ENCODE results near the gene WAPL. TPM values are rescaled to one million over a fixed set of nuclear protein-coding genes. Genes with fewer than 3 reads are reported as not detected.

The WAPL gene
- total RNA-seq, 2 experiments from 2014 or later, result 34.3 TPM

GRCh38 chr10:86518781-86519180, 2.8 kb downstream of the WAPL start:
- ATAC-seq (ENCODE audit: poor library complexity) (no peak), DNase-seq (no peak)
- H3K27ac ChIP-seq (ENCODE audit: low read depth in 1 of 2, low read length in 2 of 2), result no peak overlapping the region
- H3K4me3 Mint-ChIP-seq, result peak overlapping the region; percentile 73
- H3K36me3 ChIP-seq (ENCODE audit: insufficient read depth, low read length), result peaks cover 35% of the 10 kb centered on the region
- ChIA-PET POLR2A (interaction anchor here (1.2 to 1.4 kb wide), 2 partner anchors 10 to 118 kb away, joined by 3 to 5 read pairs; no protein-coding TSS in a partner anchor), CTCF (interaction anchor here (1.0 to 1.4 kb wide), 2 partner anchors 10 to 23 kb away, joined by 4 to 5 read pairs; no protein-coding TSS in a partner anchor)
- no peaks in the 10 kb centered on the region for H3K9me3 Mint-ChIP-seq
- TF ChIP-seq CTCF (IDR thresholded peaks at IDR 0.05), result no peak
- intact Hi-C loops (cut with DNase I, micrococcal nuclease), result loop anchor here in 1 of 2 experiments (5.0 to 10.0 kb wide), 2 partner anchors 64 to 194 kb away; no protein-coding TSS in a partner anchor
- H3K36me3 Mint-ChIP-seq (ENCODE audit: low read depth), result peaks cover 74% of the 10 kb centered on the region
- peaks cover 44% of the 10 kb centered on the region for H3K4me1 ChIP-seq (ENCODE audit: insufficient read depth, low read length)
- no peaks in the 10 kb centered on the region for H3K27me3 ChIP-seq (ENCODE audit: control insufficient read depth in 1 of 2, insufficient read depth in 2 of 2, low read length in 2 of 2)
- H3K4me3 ChIP-seq (ENCODE audit: low read length), result no peak overlapping the region
- H3K27me3 Mint-ChIP-seq, result no peaks in the 10 kb centered on the region
- peaks cover 85% of the 10 kb centered on the region for H3K4me1 Mint-ChIP-seq (ENCODE audit: low read depth)
- no peaks in the 10 kb centered on the region for H3K9me3 ChIP-seq (ENCODE audit: control insufficient read depth in 1 of 2, insufficient read depth in 1 of 2, low read length in 2 of 2)
- H3K27ac Mint-ChIP-seq, result peak overlapping the region; percentile 76

GRCh38 chr10:86512137-86512536, 9.5 kb downstream of the WAPL start:
- H3K9me3 ChIP-seq (ENCODE audit: control insufficient read depth in 1 of 2, insufficient read depth in 1 of 2, low read length in 2 of 2), result no peaks in the 10 kb centered on the region
- H3K27ac ChIP-seq (ENCODE audit: low read depth in 1 of 2, low read length in 2 of 2), result no peak overlapping the region
- Mint-ChIP-seq H3K27me3 (no peaks in the 10 kb centered on the region), H3K9me3 (no peaks in the 10 kb centered on the region), H3K27ac (peak overlapping the region; percentile 50), H3K4me1 (ENCODE audit: low read depth) (peaks cover 55% of the 10 kb centered on the region), H3K36me3 (ENCODE audit: low read depth) (peaks cover 51% of the 10 kb centered on the region), H3K4me3 (peak overlapping the region; percentile 47)
- intact Hi-C loops (cut with DNase I, micrococcal nuclease), result loop anchor here in 1 of 2 experiments (10.0 kb wide), 1 partner anchor 57 kb away; no protein-coding TSS in a partner anchor
- H3K4me3 ChIP-seq (ENCODE audit: low read length), result no peak overlapping the region
- ATAC-seq (ENCODE audit: poor library complexity) (no peak), DNase-seq (no peak)
- ChIA-PET CTCF (no interaction called here), POLR2A (interaction anchor here (0.7 to 1.0 kb wide), 2 partner anchors 41 to 111 kb away, joined by 3 read pairs; no protein-coding TSS in a partner anchor)
- TF ChIP-seq CTCF (IDR thresholded peaks at IDR 0.05), result no peak
- peaks cover 51% of the 10 kb centered on the region for H3K4me1 ChIP-seq (ENCODE audit: insufficient read depth, low read length)
- no peaks in the 10 kb centered on the region for H3K27me3 ChIP-seq (ENCODE audit: control insufficient read depth in 1 of 2, insufficient read depth in 2 of 2, low read length in 2 of 2)
- peaks cover 54% of the 10 kb centered on the region for H3K36me3 ChIP-seq (ENCODE audit: insufficient read depth, low read length)

GRCh38 chr10:86511027-86511865, 10.3 kb downstream of the WAPL start:
- H3K4me1 Mint-ChIP-seq (ENCODE audit: low read depth), result peaks cover 52% of the 10 kb centered on the region
- ChIA-PET POLR2A (interaction anchor here (0.7 kb wide), 1 partner anchor 110 kb away, joined by 3 read pairs; no protein-coding TSS in a partner anchor), CTCF (no interaction called here)
- peaks cover 48% of the 10 kb centered on the region for H3K36me3 Mint-ChIP-seq (ENCODE audit: low read depth)
- no peaks in the 10 kb centered on the region for H3K9me3 ChIP-seq (ENCODE audit: control insufficient read depth in 1 of 2, insufficient read depth in 1 of 2, low read length in 2 of 2)
- H3K4me1 ChIP-seq (ENCODE audit: insufficient read depth, low read length), result peaks cover 54% of the 10 kb centered on the region
- intact Hi-C loops (cut with DNase I, micrococcal nuclease), result loop anchor here in 1 of 2 experiments (10.0 kb wide), 1 partner anchor 56 kb away; no protein-coding TSS in a partner anchor
- no peak overlapping the region for H3K27ac ChIP-seq (ENCODE audit: low read depth in 1 of 2, low read length in 2 of 2)
- H3K4me3 ChIP-seq (ENCODE audit: low read length), result no peak overlapping the region
- no peaks in the 10 kb centered on the region for H3K9me3 Mint-ChIP-seq
- H3K36me3 ChIP-seq (ENCODE audit: insufficient read depth, low read length), result peaks cover 47% of the 10 kb centered on the region
- H3K27me3 Mint-ChIP-seq, result no peaks in the 10 kb centered on the region
- H3K4me3 Mint-ChIP-seq, result no peak overlapping the region
- DNase-seq (no peak), ATAC-seq (ENCODE audit: poor library complexity) (no peak)
- TF ChIP-seq CTCF (IDR thresholded peaks at IDR 0.05), result no peak
- H3K27me3 ChIP-seq (ENCODE audit: control insufficient read depth in 1 of 2, insufficient read depth in 2 of 2, low read length in 2 of 2), result no peaks in the 10 kb centered on the region
- no peak overlapping the region for H3K27ac Mint-ChIP-seq

Data from CD4-positive, alpha-beta T cell (primary cell).